KMS-11 (cell line): Measurements from ENCODE around the gene C5orf46.
"Not testable (repeated sequence)": the region's sequence is repeated elsewhere in the genome, so short reads cannot be mapped to it uniquely, and the experiment has no call there.

Experiments
- H2AFZ ChIP-seq: fragments of 200-600 bp; sonication (generic); 2 replicates; pipeline ENCODE4 v1.6.1; 2016; ENCODE audit warnings: antibody characterized with exemption, mixed run types, low read depth
- H3K27ac ChIP-seq: fragments of 200-600 bp; sonication (generic); 2 replicates; pipeline ENCODE4 v1.6.1; 2016; ENCODE audit warnings: mild to moderate bottlenecking, mixed run types
- H3K27me3 ChIP-seq: fragments of 200-600 bp; sonication (generic); 2 replicates; pipeline ENCODE4 v1.6.1; 2017; ENCODE audit warnings: mild to moderate bottlenecking, low read depth, mixed run types, moderate library complexity; ENCODE audit not compliant: insufficient read depth
- H3K36me3 ChIP-seq: fragments of 200-600 bp; sonication (generic); 2 replicates; pipeline ENCODE4 v1.6.1; 2017; ENCODE audit warnings: mild to moderate bottlenecking, mixed run types; ENCODE audit not compliant: insufficient read depth
- H3K4me1 ChIP-seq: fragments of 200-600 bp; sonication (generic); 2 replicates; pipeline ENCODE4 v1.6.1; 2016; ENCODE audit warnings: mild to moderate bottlenecking, low read depth, mixed run types; ENCODE audit not compliant: poor library complexity, severe bottlenecking
- H3K4me2 ChIP-seq: fragments of 200-600 bp; sonication (generic); 2 replicates; pipeline ENCODE4 v1.7.0; 2016; ENCODE audit warnings: mild to moderate bottlenecking, mixed run types
- H3K4me3 ChIP-seq: fragments of 200-600 bp; sonication (generic); IDR thresholded peaks from 2 replicates; pipeline ENCODE4 v1.6.1; 2017; ENCODE audit warnings: low read depth, low read length, mixed read lengths; ENCODE audit not compliant: insufficient read depth
- H3K79me2 ChIP-seq: fragments of 200-600 bp; sonication (generic); 2 replicates; pipeline ENCODE4 v1.6.1; 2016; ENCODE audit warnings: low read depth, mixed run types; ENCODE audit not compliant: insufficient read depth
- H3K9ac ChIP-seq: fragments of 200-600 bp; sonication (generic); 2 replicates; pipeline ENCODE4 v1.6.1; 2016; ENCODE audit warnings: mild to moderate bottlenecking, mixed run types
- H4K20me1 ChIP-seq: fragments of 200-600 bp; sonication (generic); 2 replicates; pipeline ENCODE4 v1.6.1; 2016; ENCODE audit warnings: mild to moderate bottlenecking, mixed run types; ENCODE audit not compliant: insufficient read depth
- CTCF ChIP-seq: fragments of 200-600 bp; sonication (generic); conservative IDR thresholded peaks from 2 replicates; pipeline ENCODE4 v1.6.1; 2017; ENCODE audit warnings: low read depth, mild to moderate bottlenecking, antibody characterized with exemption, low read length, moderate library complexity, mixed read lengths

Gene C5orf46

GRCh38 chr5:147871980-147872549 is 34.3 kb downstream of the C5orf46 start:
- H2AFZ ChIP-seq, H4K20me1 ChIP-seq, H3K4me3 ChIP-seq, H3K36me3 ChIP-seq, H3K9ac ChIP-seq, H3K4me2 ChIP-seq, H3K79me2 ChIP-seq, H3K4me1 ChIP-seq, H3K27me3 ChIP-seq, H3K27ac ChIP-seq: not testable (repeated sequence)

GRCh38 chr5:147869892-147870291 is 36.4 kb downstream of the C5orf46 start:
- H3K79me2 ChIP-seq, H3K4me3 ChIP-seq, H3K27ac ChIP-seq: not testable (repeated sequence)

GRCh38 chr5:147869112-147869511 is 37.2 kb downstream of the C5orf46 start:
- H3K4me3 ChIP-seq: no peak overlapping the region
- H4K20me1 ChIP-seq: no peaks in the 10 kb centered on the region
- no peak overlapping the region for H3K4me2 ChIP-seq
- no peak overlapping the region for H2AFZ ChIP-seq
- no peak for TF ChIP-seq CTCF
- no peak overlapping the region for H3K27ac ChIP-seq
- H3K9ac ChIP-seq: no peak overlapping the region
- H3K4me1 ChIP-seq: no peaks in the 10 kb centered on the region
- H3K27me3 ChIP-seq: no peaks in the 10 kb centered on the region
- no peaks in the 10 kb centered on the region for H3K36me3 ChIP-seq
- no peaks in the 10 kb centered on the region for H3K79me2 ChIP-seq

More at GRCh38 chr5:147869892-147870291, 36.4 kb downstream of the C5orf46 start:
- not testable (repeated sequence) for H3K9ac ChIP-seq, H3K4me2 ChIP-seq, H4K20me1 ChIP-seq, H3K4me1 ChIP-seq, H2AFZ ChIP-seq, H3K36me3 ChIP-seq, H3K27me3 ChIP-seq

- no peak overlapping the region for H3K27ac ChIP-seq
- H4K20me1 ChIP-seq: no peaks in the 10 kb centered on the region
- no peak overlapping the region for H3K4me3 ChIP-seq
- TF ChIP-seq CTCF: no peak
- H3K4me1 ChIP-seq: no peaks in the 10 kb centered on the region
- no peak overlapping the region for H3K4me2 ChIP-seq
- no peak overlapping the region for H3K9ac ChIP-seq
- H3K27me3 ChIP-seq: no peaks in the 10 kb centered on the region
- H2AFZ ChIP-seq: no peak overlapping the region
- no peaks in the 10 kb centered on the region for H3K36me3 ChIP-seq
- H3K79me2 ChIP-seq: no peaks in the 10 kb centered on the region
Measured at GRCh38 chr5:147863454-147864158, 42.7 kb downstream of the C5orf46 start.

GRCh38 chr5:147860641-147861025 is 45.7 kb downstream of the C5orf46 start:
- Histone ChIP-seq H3K27me3 (no peaks in the 10 kb centered on the region), H3K27ac (no peak overlapping the region), H3K36me3 (no peaks in the 10 kb centered on the region), H2AFZ (no peak overlapping the region), H3K4me1 (peaks cover 4% of the 10 kb centered on the region), H4K20me1 (no peaks in the 10 kb centered on the region), H3K4me3 (no peak overlapping the region), H3K4me2 (no peak overlapping the region), H3K79me2 (no peaks in the 10 kb centered on the region), H3K9ac (no peak overlapping the region)
- TF ChIP-seq CTCF: no peak
